ENCODE data around the gene EDDM13.
A peak's percentile ranks its signal among the peaks of the same experiment; 100 is the strongest.
"Not testable (repeated sequence)": the region's sequence is repeated elsewhere in the genome, so short reads cannot be mapped to it uniquely, and the experiment has no call there.

Gene EDDM13

DNA sequence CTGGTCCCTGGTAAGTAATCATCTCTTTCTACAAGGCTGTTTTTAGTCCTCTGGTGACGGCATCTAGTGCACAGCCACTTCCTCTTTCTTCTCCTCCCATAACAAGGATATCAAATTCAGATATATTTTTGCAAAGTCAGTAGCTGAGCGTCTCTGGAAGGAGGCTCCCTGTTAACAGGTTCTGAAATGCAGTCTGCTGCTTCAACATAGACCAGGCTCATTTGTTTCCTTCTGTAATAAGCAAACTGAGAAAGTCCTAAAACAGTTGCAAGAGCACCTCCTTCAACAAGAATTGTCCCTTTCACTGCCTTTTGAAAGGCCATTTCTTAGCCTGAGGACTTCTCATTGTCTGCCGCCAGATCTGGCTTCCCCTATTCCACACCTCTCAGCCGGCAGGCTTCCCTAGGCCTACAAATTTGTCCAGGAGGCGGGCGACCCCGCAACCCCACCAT lies 49.5 kb downstream of the EDDM13 start:
- DNase-seq = no peak

- no peak for DNase-seq
These were observed 51.9 kb downstream of the EDDM13 start for GRCh38 chr19:56324436-56324835.

GRCh38 chr19:56332695-56333094 lies 60.1 kb downstream of the EDDM13 start:
- DNase-seq = no peak

DNA sequence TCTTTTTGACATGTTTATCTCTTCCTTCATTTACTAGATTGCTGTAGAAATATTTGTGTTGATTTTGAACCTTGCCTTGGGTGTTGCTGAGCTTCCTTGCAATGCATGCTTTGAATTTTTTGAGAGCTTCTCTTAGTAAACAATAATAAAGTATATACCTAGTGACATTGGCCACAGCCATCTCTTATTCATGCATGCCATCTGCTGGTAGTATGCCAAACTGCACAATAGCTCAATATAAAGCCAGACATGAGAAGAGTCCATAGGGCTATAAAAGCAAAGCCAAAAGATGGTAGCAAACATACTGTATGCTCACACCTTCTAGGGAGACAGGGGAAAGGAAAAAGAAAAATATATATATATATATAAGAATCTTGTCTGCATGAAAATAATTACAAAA lies 61.0 kb downstream of the EDDM13 start:
- peak; percentile 60 for DNase-seq

DNA sequence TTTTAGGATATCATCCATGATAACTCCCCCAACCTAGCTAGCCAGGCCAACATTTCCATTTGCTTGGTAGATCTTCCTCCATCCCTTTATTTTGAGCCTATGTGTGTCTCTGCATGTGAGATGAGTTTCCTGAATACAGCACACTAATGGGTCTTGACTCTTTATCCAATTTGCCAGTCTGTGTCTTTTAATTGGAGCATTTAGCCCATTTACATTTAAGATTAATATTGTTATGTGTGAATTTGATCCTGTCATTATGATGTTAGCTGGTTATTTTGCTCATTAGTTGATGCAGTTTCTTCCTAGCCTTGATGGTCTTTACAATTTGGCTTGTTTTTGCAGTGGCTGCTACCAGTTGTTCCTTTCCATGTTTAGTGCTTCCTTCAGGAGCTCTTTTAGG lies 62.8 kb downstream of the EDDM13 start:
- not testable (repeated sequence) for DNase-seq

- not testable (repeated sequence) for DNase-seq
These were observed 64.5 kb downstream of the EDDM13 start for GRCh38 chr19:56337077-56337476.

DNA sequence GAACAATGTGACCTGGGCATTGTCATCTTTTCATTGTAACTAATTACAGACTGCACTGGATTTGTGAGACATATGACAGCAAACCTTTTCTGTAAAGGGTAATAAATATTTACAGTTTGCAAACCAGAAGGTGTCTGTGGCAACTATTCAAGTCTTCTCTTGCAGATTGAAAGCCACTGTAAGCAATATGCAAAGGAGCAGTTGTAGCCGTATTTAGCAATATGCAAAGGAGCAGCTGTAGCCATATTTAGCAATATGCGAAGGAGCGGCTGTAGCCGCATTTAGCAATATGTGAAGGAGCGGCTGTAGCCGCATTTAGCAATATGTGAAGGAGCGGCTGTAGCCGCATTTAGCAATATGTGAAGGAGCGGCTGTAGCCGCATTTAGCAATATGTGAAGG lies 66.5 kb downstream of the EDDM13 start:
- not testable (repeated sequence) for DNase-seq

- DNase-seq = no peak
These were observed 69.4 kb downstream of the EDDM13 start for GRCh38 chr19:56341948-56342347.

DNA sequence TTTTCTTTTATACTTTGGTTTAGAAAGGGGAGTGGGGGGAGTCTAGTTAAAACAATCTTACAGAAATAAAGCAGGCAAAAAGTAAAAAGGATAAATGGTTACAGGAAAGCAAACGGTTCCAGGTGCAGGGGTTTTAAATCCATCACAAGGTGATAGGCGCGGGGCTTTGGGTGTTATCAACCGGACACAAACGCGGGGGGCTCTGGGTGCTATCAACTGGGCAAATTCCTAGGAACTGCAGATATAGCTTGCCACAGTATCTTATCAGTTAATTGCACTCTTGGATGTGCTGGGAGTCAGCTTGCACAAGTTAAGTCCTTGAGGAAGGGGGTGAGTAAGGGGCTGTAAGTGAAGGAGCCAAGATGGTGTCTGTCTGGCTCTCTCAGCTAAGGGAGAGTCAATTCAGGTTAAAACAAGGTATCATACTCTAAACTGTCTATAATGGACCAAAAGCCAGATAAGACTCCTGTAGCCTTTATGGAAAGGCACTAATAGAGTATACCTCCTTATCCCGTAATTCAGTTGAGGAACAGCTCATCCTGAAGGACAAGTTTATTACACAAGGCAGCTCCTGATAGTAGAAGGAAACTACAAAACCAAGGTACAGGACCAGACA lies 74.7 kb downstream of the EDDM13 start:
- no peak for DNase-seq

GRCh38 chr19:56348289-56348877 lies 75.8 kb downstream of the EDDM13 start:
- DNase-seq = no peak

- peak; percentile 50 for DNase-seq
These were observed 78.0 kb downstream of the EDDM13 start for GRCh38 chr19:56350416-56351045.

- DNase-seq = no peak
These were observed 78.7 kb downstream of the EDDM13 start for GRCh38 chr19:56351208-56351607.

GRCh38 chr19:56355517-56355916 lies 83.0 kb downstream of the EDDM13 start:
- DNase-seq = no peak

DNA sequence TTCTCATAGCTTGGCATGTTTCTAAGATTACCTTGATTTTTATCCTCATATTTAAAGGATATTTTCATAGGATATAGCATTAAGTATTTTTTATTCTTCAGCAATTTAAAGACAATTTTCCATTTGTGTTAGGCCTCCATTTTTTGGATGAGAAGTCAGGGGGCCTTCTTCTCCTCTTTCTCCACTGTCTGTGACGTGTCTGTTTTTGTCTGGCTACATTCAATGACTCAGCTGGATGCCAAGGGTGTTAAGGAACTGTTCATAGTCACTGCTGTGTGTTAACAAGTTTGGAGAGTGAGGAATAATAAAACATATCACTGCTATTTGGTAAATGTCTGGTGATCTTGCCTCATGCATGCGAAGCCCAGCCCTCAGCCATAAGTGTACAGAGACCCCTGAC lies 84.4 kb downstream of the EDDM13 start:
- no peak for DNase-seq
